GM10847 (cell line): ENCODE data around the gene MCTP1.

Experiments used
- POLR2A ChIP-seq: IDR thresholded peaks from 2 replicates; pipeline ENCODE4 v1.6.1; 2011; ENCODE audit not compliant: insufficient read length; ENCODE audit errors: extremely low read depth

MCTP1 gene

DNA sequence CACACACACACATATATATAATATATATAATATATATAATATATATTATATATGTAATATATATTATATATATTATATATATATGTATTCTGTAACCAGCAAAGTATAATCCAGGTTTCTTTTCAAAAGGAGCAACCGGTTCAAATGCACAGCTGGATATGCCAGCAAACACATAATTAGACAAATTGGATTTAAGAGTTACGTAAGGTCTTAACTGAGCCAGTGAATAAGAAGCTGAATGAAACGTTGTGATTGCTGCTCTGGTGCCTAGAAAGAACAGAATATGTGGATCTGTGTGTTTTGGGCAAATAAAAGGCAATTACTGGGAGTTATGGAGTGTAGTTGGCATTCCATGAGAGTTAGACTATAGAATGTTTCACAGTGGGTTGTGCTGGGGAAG lies 488.3 kb downstream of the MCTP1 start:
- no peak for TF ChIP-seq POLR2A

DNA sequence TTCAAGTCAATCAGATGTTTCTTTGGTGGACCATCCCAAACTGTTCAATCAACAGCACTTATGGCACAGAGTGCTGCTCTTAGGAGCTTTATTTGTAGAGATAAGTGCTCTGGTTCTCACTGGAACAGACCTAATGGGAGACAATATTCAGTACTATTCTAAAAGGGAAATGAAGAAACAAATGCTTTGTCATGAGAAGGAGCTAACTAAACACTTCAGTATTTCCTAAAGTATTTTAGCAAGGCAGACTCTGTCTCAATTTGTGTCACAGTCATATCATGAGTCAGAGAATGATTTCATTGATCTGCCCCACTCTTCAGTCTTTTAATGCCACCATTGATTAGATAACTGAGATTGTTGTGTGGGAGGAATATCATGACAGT lies 491.1 kb downstream of the MCTP1 start:
- TF ChIP-seq POLR2A = no peak

DNA sequence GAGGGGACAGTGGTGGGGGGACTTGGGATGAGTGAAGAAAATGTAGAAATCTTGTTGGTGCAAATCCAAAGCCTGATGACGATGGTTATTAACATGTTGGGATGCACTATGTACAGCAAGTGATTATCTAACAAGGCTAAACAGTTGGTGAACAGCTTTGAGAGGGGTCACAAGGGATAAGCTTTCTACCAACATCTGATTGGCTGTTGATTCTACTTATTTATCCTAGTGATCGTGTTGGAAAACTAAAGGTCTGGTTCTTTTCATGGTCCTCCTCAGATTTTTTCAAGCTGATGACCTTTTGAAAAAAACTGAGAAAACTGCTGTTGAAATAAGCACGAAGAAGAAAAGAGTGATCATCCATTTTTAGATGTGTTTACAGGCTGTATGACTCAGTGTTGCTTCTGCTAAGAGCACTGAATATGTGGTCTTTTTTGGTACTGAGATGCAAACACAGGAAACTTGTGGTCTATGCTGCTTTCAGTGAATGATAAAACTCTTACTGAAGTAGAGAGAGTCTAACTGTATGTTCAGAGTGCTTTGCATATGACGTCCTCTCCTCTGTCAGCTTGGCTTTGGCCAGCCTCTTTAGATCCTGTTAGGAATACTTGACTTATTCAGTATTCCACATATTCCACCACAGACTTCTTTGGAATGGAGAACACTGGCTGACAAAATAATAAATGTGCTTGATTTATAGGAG lies 491.6 kb downstream of the MCTP1 start:
- no peak for TF ChIP-seq POLR2A

DNA sequence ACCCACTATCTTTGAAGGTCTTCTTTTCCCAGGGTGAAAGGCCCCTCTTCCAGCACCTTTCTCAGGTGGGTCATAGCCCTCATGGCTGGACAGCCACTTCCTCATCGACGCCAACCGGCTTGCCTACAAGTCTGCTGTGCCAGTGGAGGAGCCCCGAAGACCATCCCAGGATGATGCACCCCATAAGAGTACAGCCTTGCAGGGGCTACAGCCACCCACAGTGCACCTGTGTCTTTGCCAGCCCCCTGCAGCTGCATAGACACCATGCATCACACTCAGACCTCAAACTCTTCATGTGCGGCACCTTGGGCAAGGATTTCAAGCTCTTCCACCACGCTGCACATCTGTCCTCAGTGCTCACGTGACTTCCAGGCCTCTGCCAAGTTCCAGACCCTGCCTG lies 493.1 kb downstream of the MCTP1 start:
- no peak for TF ChIP-seq POLR2A

DNA sequence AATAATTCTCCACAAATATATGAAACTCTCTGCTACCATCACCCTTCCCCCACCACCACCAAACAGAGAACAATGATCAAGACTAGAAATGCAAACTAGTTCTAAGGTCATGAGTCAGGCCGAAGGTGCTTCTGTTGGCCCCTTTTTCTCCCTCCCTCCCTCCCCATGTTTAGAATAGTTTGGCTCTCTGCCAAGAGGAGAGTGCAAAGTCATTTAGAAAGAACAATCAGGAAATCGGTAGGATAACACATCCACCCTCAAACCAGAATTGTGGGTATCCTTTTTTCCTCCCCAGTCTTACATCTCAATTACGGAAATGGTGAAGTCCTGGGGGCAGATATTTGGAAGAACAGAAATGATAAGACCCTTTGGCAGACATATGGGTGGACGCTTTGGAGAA lies 496.4 kb downstream of the MCTP1 start:
- no peak for TF ChIP-seq POLR2A

- TF ChIP-seq POLR2A = no peak
Measured at GRCh38 chr5:94784536-94785505, 500.1 kb downstream of the MCTP1 start.

DNA sequence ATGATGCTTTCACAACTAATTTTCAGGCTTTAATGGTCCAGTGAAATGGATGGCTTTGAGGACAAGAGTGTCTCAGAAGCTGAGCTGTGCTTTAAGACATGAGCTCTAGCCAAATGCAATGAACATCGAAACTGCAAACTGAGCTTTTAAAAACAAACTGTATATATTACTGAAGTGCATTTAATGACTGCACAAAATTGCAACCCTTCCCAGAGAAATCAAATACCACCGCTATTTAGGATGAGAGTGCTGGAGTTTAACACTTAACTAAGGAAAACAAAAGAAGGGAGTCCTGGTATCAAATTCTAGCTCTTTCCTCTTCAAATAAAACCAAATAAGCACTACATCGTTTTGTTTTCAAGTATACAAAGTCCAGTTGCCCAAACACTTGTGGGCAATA lies 502.5 kb downstream of the MCTP1 start:
- no peak for TF ChIP-seq POLR2A

- TF ChIP-seq POLR2A = no peak
Measured at GRCh38 chr5:94779684-94780083, 505.2 kb downstream of the MCTP1 start.

- TF ChIP-seq POLR2A = no peak
Measured at GRCh38 chr5:94778732-94779131, 506.2 kb downstream of the MCTP1 start.

- TF ChIP-seq POLR2A = no peak
Measured at GRCh38 chr5:94778299-94778698, 506.6 kb downstream of the MCTP1 start.

GRCh38 chr5:94777056-94777880 lies 507.6 kb downstream of the MCTP1 start:
- no peak for TF ChIP-seq POLR2A

DNA sequence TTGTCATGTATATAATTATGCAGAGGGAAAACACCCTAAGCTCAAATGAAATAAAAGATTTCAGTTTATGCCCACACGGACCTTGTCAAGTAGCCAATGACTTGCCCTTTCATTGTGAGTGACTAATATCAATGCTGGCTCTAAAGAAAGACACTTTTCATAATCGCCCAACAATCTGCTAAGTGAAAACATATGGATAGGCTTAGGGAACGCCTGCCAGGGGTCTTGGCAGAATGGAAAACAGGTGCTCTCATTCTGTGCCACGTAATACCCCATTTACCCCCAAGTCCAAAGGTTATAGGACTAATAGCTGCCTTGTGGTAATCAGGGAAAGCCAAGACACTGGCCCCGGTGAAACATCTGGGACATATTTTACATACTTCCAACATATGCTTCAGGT lies 508.7 kb downstream of the MCTP1 start:
- TF ChIP-seq POLR2A = no peak

DNA sequence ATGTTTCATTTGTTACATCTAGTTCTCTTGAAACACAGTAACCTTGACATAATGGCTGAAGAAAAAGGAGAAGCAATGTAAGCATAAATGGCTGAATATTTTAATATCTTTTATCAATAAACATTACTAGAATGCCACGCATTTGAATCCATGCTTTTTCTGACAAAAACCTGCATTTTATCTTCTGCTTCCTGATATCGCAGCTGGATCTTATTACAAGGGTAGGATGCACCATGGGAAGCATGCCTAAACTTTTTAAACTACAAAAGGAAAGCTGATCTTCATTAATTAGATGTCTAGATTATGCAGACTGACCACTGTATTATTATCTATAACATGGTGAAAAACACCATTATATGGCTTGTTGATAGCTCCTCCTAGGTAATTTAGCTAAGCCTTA lies 509.8 kb downstream of the MCTP1 start:
- no peak for TF ChIP-seq POLR2A

DNA sequence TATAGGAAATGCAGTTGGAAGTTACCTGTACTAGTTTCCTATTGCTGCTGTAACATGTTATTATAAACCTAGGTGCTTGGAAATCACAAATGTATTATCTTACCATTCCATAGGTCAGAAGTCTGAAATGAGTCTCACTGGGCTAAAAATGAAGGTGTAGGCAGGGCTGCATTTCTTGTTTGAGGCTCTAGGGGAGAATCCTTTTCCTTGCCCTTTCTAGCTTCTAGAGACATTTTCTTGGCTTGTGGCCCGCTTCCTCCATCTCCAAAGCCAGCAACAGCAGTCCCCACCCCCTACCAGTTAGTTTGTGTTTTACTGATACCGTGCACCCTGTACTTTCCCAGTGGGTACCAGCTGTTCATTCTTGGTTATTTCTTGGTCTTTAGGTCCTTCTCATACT lies 513.2 kb downstream of the MCTP1 start:
- no peak for TF ChIP-seq POLR2A

GRCh38 chr5:94769996-94770395 lies 514.9 kb downstream of the MCTP1 start:
- no peak for TF ChIP-seq POLR2A

DNA sequence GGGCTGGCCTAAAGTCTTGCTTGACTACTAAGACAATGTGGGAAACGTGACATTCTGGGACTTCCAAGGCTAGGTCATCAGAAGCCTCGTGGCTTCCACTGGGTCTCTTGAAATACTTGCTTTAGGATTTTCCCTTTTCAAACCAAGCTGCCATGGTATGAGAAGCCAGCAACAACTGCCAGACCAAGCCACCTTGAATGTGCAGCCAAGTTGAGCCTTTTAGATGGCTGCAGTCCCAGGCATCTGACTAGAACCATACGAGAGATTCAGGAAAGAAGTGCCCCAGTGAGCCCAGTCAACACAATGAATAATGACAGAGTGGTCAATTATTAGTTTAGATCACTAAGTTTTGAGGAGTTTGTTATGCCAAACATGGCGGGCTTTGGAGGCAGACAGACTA lies 523.1 kb downstream of the MCTP1 start:
- no peak for TF ChIP-seq POLR2A

- TF ChIP-seq POLR2A = no peak
Measured at GRCh38 chr5:94761055-94761454, 523.8 kb downstream of the MCTP1 start.
